MM.1S (cell line): ENCODE results near the gene CORO1C.

ENCODE experiments used
- EZH2phosphoT487 ChIP-seq: fragments of 300-600 bp; sonication (generic); IDR thresholded peaks from 2 replicates; pipeline ENCODE4 v1.6.1; 2018; ENCODE audit warnings: antibody characterized with exemption, low read length
- TF ChIP-seq, protein P1 (sequence below): fragments of 300-600 bp; sonication (generic); IDR thresholded peaks from 2 replicates; pipeline ENCODE4 v1.5.1; 2016; ENCODE audit warnings: antibody characterized with exemption, low read length, mixed read lengths

DNA sequence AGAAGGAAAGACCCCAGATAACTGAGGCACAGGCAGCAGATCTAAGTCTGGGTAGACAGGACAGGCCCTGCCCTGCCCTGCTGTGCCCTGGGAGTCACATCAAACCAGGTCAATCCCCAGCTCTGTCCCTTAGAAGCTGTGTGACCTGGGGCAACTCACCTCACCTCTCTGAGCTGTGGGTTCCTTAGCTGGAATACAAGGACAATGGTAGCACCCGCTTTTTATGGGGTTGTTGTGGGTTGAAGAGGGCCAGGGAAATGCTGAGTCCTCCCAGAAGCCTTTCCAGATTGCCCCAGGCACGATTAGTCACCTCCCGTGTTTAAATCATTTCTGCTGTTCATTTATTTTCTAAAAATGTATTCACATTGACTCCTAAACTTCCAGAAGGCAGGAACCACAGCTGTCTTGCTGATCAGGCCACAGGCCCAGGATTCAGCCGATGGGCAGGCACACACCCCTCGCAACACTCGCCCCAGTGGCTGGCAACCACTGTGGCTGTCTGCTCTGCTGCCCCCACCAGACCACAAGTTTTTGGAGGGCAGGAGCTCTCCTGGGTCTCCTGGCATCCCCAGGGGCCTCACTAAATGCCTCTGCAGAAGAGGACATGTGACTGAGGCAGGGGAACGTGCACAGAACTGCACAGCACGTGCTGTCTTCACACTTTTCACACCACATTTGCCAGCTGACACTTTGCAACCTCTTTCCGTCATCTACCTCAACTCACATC is 100.7 kb downstream of the CORO1C start:
- TF ChIP-seq, protein P1, sequence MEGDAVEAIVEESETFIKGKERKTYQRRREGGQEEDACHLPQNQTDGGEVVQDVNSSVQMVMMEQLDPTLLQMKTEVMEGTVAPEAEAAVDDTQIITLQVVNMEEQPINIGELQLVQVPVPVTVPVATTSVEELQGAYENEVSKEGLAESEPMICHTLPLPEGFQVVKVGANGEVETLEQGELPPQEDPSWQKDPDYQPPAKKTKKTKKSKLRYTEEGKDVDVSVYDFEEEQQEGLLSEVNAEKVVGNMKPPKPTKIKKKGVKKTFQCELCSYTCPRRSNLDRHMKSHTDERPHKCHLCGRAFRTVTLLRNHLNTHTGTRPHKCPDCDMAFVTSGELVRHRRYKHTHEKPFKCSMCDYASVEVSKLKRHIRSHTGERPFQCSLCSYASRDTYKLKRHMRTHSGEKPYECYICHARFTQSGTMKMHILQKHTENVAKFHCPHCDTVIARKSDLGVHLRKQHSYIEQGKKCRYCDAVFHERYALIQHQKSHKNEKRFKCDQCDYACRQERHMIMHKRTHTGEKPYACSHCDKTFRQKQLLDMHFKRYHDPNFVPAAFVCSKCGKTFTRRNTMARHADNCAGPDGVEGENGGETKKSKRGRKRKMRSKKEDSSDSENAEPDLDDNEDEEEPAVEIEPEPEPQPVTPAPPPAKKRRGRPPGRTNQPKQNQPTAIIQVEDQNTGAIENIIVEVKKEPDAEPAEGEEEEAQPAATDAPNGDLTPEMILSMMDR, result no peak
- no peak for TF ChIP-seq EZH2phosphoT487
